Heart right ventricle (tissue), 16 donors: ENCODE results near the gene NRN1. TPM values are rescaled to one million over a fixed set of nuclear protein-coding genes. Genes with fewer than 3 reads are reported as not detected.
A peak's percentile ranks its signal among the peaks of the same experiment; 100 is the strongest.

Experiments
- ATAC-seq, 8 donors: fragments of 200-7000 bp; cut with Tn5 transposase; one replicate each; pipeline ENCODE4 v1.9.1; 2020; ENCODE audit warnings: mild to moderate bottlenecking in 8 of 8, moderate library complexity in 8 of 8, moderate number of reproducible peaks in 1 of 8
- DNase-seq, 2 donors: peaks; one replicate each; pipeline ENCODE4 v3.0.0-alpha.2; 2020
- H3K27ac ChIP-seq, 10 donors: fragments of 200-600 bp; sonication (generic) in 2 of 10; one replicate each; pipeline versions ENCODE4 v1.5.0 to v1.8.0; 2020 to 2022; ENCODE audit warnings: mild to moderate bottlenecking in 3 of 10
- H3K27me3 ChIP-seq, 7 donors: fragments of 200-600 bp; one replicate each; pipeline ENCODE4 v1.8.0; 2021 to 2022; ENCODE audit warnings: mild to moderate bottlenecking in 2 of 7
- H3K36me3 ChIP-seq, 9 donors: fragments of 200-600 bp; sonication (generic) in 1 of 9; one replicate each; pipeline versions ENCODE4 v1.5.0 to v1.8.0; 2020 to 2022; ENCODE audit warnings: mild to moderate bottlenecking in 2 of 9
- H3K4me1 ChIP-seq, 9 donors: fragments of 200-600 bp; sonication (generic) in 1 of 9; one replicate each; pipeline versions ENCODE4 v1.5.0 to v1.8.0; 2020 to 2022; ENCODE audit warnings: mild to moderate bottlenecking in 4 of 9
- H3K4me3 ChIP-seq, 10 donors: fragments of 200-600 bp; sonication (generic) in 2 of 10; one replicate each; pipeline versions ENCODE4 v1.5.0 to v1.8.0; 2020 to 2022; ENCODE audit warnings: mild to moderate bottlenecking in 7 of 10, moderate library complexity in 2 of 10
- H3K9me3 ChIP-seq, 11 donors: fragments of 200-600 bp in 10 of 11; sonication (generic) in 2 of 11; one replicate each; pipeline versions ENCODE4 v1.5.0 to v1.8.0; 2013 to 2022; ENCODE audit warnings: mild to moderate bottlenecking in 2 of 11, control low read depth in 1 of 11, moderate library complexity in 1 of 11
- WGBS, 2 donors: extraction: QIAGEN DNeasy Blood & Tissue Kit; methylation state at CpG; one replicate each; pipeline ENCODE4 v1.1.7; 2013; ENCODE audit warnings: inconsistent platforms in 1 of 2; 5-methylcytosine and 5-hydroxymethylcytosine counted together
- intact Hi-C, 10 donors: fragments of 100-400 bp; cut with DNase I; formaldehyde crosslinking; loops; one replicate each; pipeline versions ENCODE4 v1.11.1 to v1.14.2; 2022
- long read RNA-seq, 3 donors: library from polyadenylated mRNA; unstranded; transcript quantifications; one replicate each; pipeline ENCODE4 v2.0.0, GENCODE V29; 2020 to 2021
- polyA plus RNA-seq, 2 donors: library from polyadenylated mRNA; stranded (reverse); fragments of 200-250 nt; gene quantifications; one replicate each; pipeline ENCODE4 v1.2.3, GENCODE V29; 2013
- total RNA-seq, 10 donors: library from RNA; stranded (reverse); fragmentation: NEBNext Ultra II Directional in 3 of 10; extraction: Animal tissue kit (Norgen Biotek cat#: 25700) in 3 of 10; gene quantifications; one replicate each; pipeline versions ENCODE4 v1.2.1 to v1.2.4, GENCODE V29; 2021 to 2023
- TF ChIP-seq, protein P1 (sequence below), 9 donors: fragments of 200-600 bp; sonication (generic) in 2 of 9; IDR thresholded peaks; one replicate each; pipeline versions ENCODE4 v1.5.0 to v1.8.0; 2021 to 2022; ENCODE audit warnings: antibody characterized with exemption in 9 of 9, mild to moderate bottlenecking in 5 of 9, moderate library complexity in 1 of 9
- donor health status: Arrhythmogenic right ventricular cardiomyopathy.
- donor health status: ischemic (EF 13 %, LVEDD 7.1; RV severe dilation, severe dysfunction).
- donor health status: healthy with polysubstance abuse.
- donor health status: DM: no; HTN: yes; CAD: no.
- donor health status: DM: no; HTN: no; CAD: no.
- donor health status: ischemic (EF 25% LVEDD 6.9; RV normal size, moderate dysfunction).
- donor health status: ischemic (EF 25% LVEDD 5.7; RV mildly dilated, moderate dysfunction).
- donor health status: healthy.
- donor health status: DM: yes; HTN: yes; CAD: no.
- donor health status: Ischemic cardiomyopathy.
- donor health status: ischemic (EF 35%, LVEDD 5.7; RV mildly dilated, moderate dysfunction).
- donor health status: nonischemic (EF 11% LVEDD 7.7; RV severe dilation, severe dysfunction).
- donor health status: DM: yes; HTN: yes; CAD: no.
- donor health status: PGD.
- donor health status: ischemic (EF 29% LVEDD 5.4; RV normal size, mild dysfunction).
- donor health status: nonischemic (EF 23%, LVEDD 6.1; RV moderate dilation, normal function).

NRN1 gene, protein sequence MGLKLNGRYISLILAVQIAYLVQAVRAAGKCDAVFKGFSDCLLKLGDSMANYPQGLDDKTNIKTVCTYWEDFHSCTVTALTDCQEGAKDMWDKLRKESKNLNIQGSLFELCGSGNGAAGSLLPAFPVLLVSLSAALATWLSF
- total RNA-seq: 10 to 100 TPM in 6 of 10 donors, 1 to 10 TPM in 4; 7.1 to 18.8 (median 10.6) TPM
- 10 to 100 TPM; 19.4 to 24.4 TPM for polyA plus RNA-seq
- long read RNA-seq, donor 1, transcript NRN1-201 (3 exons, 1,624 nt): major isoform, 9 of 16 reads
- long read RNA-seq, donor 1, partial matches to known transcripts: 1 of 16 reads
- long read RNA-seq, donor 1, other reads (novel, unspliced or antisense): 5 of 16 reads
- long read RNA-seq, donor 2, transcript NRN1-201 (3 exons, 1,624 nt): major isoform, 8 of 15 reads
- long read RNA-seq, donor 2, partial matches to known transcripts: 6 of 15 reads
- long read RNA-seq, donor 2, other reads (novel, unspliced or antisense): 1 of 15 reads
- long read RNA-seq, donor 3, transcript NRN1-201 (3 exons, 1,624 nt): major isoform, 47 of 69 reads
- long read RNA-seq, donor 3, transcript NRN1-204 (4 exons, 1,795 nt): minor isoform, 5 of 69 reads
- long read RNA-seq, donor 3, partial matches to known transcripts: 4 of 69 reads
- long read RNA-seq, donor 3, other reads (novel, unspliced or antisense): 13 of 69 reads

DNA sequence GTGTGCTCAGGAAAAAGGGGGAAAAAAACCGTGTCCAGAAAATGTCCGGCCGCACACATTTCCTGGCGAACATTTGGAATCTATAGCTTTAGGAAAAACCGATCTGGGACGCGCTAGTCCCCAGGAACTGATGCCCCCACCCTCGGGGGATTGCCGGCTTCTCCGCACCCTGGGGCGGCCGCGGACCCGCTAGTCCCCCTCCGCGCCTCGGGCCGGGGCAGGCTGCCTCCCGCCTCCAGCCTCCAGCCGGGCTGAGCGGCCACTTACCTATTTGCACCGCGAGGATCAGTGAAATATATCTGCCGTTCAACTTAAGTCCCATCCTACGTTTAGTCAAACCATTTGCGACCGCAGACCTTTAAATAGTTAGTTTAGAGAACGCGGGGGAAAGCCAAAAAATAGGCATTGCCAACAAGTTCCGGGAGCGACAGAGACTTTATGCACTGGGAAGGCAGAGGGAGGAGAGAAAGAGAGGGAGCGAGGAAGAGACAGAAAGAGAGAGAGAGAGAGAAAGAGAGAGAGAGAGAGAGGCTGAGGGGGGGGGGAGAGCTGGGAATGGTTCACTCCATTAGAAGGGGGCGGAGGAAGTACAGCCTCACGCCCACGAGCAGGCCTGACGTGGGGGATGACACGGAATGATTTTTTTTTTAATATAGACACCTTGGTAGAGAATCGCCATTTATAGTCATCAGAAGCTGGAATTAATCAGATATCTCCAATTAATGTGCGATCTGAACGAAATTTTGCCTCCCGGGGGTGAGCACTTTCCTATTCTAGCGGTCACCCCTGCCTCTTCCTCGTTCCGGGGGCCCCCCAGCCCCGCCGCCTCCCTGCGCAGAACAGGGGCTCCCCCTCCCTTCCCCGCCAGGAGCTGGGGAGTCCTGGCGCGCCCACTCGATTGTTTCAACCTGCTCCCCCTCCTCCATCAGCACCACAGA is at the start of gene NRN1:
Gene NRN1, minus strand, starts transcription at position 498 of the 938 bp plus-strand sequence. Its CDS starts 176 bp downstream, at position 322.
- Histone ChIP-seq H3K9me3 (no peaks in the 10 kb centered on the region), H3K36me3 (peaks cover 0 to 7% (median 0%) of the 10 kb centered on the region in 9 donors), H3K4me1 (peaks cover 15 to 75% (median 50%) of the 10 kb centered on the region in 9 donors), H3K27ac (peak within 1 kb of the TSS; percentile 35 to 91 (median 80)), H3K27me3 (peaks cover 29 to 100% (median 96%) of the 10 kb centered on the region in 7 donors), H3K4me3 (peak within 1 kb of the TSS; percentile 27 to 67 (median 56))
- DNase-seq: peak in 1 of 2 donors; percentile 29
- TF ChIP-seq, protein P1, sequence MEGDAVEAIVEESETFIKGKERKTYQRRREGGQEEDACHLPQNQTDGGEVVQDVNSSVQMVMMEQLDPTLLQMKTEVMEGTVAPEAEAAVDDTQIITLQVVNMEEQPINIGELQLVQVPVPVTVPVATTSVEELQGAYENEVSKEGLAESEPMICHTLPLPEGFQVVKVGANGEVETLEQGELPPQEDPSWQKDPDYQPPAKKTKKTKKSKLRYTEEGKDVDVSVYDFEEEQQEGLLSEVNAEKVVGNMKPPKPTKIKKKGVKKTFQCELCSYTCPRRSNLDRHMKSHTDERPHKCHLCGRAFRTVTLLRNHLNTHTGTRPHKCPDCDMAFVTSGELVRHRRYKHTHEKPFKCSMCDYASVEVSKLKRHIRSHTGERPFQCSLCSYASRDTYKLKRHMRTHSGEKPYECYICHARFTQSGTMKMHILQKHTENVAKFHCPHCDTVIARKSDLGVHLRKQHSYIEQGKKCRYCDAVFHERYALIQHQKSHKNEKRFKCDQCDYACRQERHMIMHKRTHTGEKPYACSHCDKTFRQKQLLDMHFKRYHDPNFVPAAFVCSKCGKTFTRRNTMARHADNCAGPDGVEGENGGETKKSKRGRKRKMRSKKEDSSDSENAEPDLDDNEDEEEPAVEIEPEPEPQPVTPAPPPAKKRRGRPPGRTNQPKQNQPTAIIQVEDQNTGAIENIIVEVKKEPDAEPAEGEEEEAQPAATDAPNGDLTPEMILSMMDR (IDR thresholded peaks at IDR 0.05): no peak
- intact Hi-C loops: loop anchor here in 1 of 10 donors (10.0 kb wide), 1 partner anchor 658 kb away; no protein-coding TSS in a partner anchor
- WGBS, 2 donors: 3 to 4% methylated on average over 50 to 51 of the region's 51 CpGs
- peak in 5 of 8 donors; percentile 4 to 35 (median 26) for ATAC-seq

DNA sequence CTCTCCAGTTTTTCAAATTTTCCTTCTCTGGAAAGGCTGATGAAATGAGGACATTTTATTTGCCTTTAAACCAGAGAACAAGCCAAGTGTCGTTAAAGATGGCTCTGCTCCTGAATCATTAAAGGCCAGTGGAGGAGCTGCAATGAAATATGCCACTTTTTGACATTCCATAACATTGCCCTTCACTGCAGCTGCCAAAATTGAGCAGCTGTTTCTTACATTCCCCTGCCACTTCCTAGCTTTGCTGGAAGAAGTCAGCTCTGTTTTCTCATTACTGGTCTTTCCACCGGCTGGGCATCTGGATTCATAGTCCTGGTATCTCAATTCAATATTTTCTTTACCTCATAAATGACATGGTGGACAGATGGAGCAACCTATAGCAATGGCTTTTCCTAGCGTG is 45.5 kb upstream of the NRN1 start:
- peaks cover 0 to 39% (median 13%) of the 10 kb centered on the region in 7 donors for H3K27me3 ChIP-seq
- WGBS, 2 donors: 77 to 79% methylated on average over 3 of the region's 3 CpGs
- TF ChIP-seq, protein P1 (IDR thresholded peaks at IDR 0.05): no peak
- H3K27ac ChIP-seq: no peak overlapping the region
- peaks cover 0 to 12% (median 0%) of the 10 kb centered on the region in 11 donors for H3K9me3 ChIP-seq
- no peak overlapping the region for H3K4me3 ChIP-seq
- ATAC-seq (no peak), DNase-seq (no peak)
- no peaks in the 10 kb centered on the region for H3K4me1 ChIP-seq
- H3K36me3 ChIP-seq: no peaks in the 10 kb centered on the region
- intact Hi-C loops: loop anchor here in 6 of 10 donors (10.0 kb wide), 3 partner anchors 263 to 583 kb away; no protein-coding TSS in a partner anchor

DNA sequence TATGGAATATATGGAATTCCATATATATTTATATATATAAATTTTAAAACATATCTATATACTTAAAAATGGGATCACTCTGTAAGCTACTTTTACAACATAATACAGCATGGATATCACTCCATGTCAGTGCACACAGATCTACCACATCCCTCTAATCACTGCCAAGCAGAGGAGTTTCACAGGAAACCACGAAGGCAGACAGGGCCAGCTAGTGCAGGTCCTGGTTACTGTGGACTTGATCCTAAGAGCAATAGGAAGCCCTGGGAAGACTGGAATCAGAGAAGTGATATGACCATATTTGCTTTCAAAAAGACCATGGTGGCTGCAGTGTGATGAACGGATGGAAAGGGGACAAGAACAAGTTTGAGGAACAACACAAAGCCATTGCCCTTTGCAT is 40.0 kb upstream of the NRN1 start:
- ATAC-seq (no peak), DNase-seq (no peak)
- H3K36me3 ChIP-seq: no peaks in the 10 kb centered on the region
- H3K27me3 ChIP-seq: peaks cover 0 to 35% (median 8%) of the 10 kb centered on the region in 7 donors
- intact Hi-C loops: no loop called here
- no peak overlapping the region for H3K4me3 ChIP-seq
- H3K27ac ChIP-seq: no peak overlapping the region
- 72 to 75% methylated on average over 2 of the region's 2 CpGs for WGBS, 2 donors
- peaks cover 0 to 12% (median 0%) of the 10 kb centered on the region in 11 donors for H3K9me3 ChIP-seq
- no peaks in the 10 kb centered on the region for H3K4me1 ChIP-seq
- TF ChIP-seq, protein P1 (IDR thresholded peaks at IDR 0.05): no peak
